Thoracic aorta (tissue), 2 donors: ENCODE results near the gene C14orf93. TPM values are rescaled to one million over a fixed set of nuclear protein-coding genes. Genes with fewer than 3 reads are reported as not detected.

Experiments used
- ATAC-seq: fragments of 150-250 bp; one replicate; pipeline ENCODE4 v1.8.0; 2017; ENCODE audit warnings: low read depth; ENCODE audit not compliant: insufficient number of reproducible peaks, low FRiP score
- DNase-seq: peaks from one replicate; pipeline ENCODE4 v3.0.0-alpha.2; 2020; ENCODE audit warnings: low spot score
- H3K27ac ChIP-seq, 2 donors: fragments of 200-600 bp; sonication (generic); 1 replicate in 1 of 2; 2 replicates in 1 of 2; pipeline ENCODE4 v1.5.1; 2016; ENCODE audit warnings: mild to moderate bottlenecking in 2 of 2, moderate library complexity in 2 of 2
- H3K27me3 ChIP-seq: fragments of 200-600 bp; sonication (generic); replicated peaks from 2 replicates; pipeline ENCODE4 v1.6.0; 2016; ENCODE audit warnings: mild to moderate bottlenecking; ENCODE audit not compliant: insufficient read depth
- H3K36me3 ChIP-seq: fragments of 200-600 bp; sonication (generic); one replicate; pipeline ENCODE4 v1.5.1; 2016
- H3K4me1 ChIP-seq, 2 donors: fragments of 200-600 bp; sonication (generic); 1 replicate in 1 of 2; 2 replicates in 1 of 2; pipeline versions ENCODE4 v1.5.1 to v1.6.0; 2016; ENCODE audit warnings: low read depth in 2 of 2, mild to moderate bottlenecking in 1 of 2; ENCODE audit not compliant: control insufficient read depth in 1 of 2
- H3K4me3 ChIP-seq: fragments of 200-600 bp; sonication (generic); 2 replicates; pipeline ENCODE4 v1.5.1; 2016; ENCODE audit warnings: mild to moderate bottlenecking
- H3K9me3 ChIP-seq: fragments of 200-600 bp; sonication (generic); 2 replicates; pipeline ENCODE4 v1.5.1; 2016
- total RNA-seq, 2 donors: library from RNA; depleted of rRNA; stranded (reverse); fragments of >200 nt; gene quantifications; one replicate each; pipeline versions ENCODE4 v1.1.0 to v1.2.3, GENCODE V29; 2016
- TF ChIP-seq, protein P1 (sequence below): fragments of 200-600 bp; sonication (generic); IDR thresholded peaks from one replicate; pipeline ENCODE4 v1.5.1; 2019; ENCODE audit warnings: antibody characterized with exemption

The C14orf93 gene
- total RNA-seq, 2 donors from 2014 or later = 9.3 to 19.7 TPM

DNA sequence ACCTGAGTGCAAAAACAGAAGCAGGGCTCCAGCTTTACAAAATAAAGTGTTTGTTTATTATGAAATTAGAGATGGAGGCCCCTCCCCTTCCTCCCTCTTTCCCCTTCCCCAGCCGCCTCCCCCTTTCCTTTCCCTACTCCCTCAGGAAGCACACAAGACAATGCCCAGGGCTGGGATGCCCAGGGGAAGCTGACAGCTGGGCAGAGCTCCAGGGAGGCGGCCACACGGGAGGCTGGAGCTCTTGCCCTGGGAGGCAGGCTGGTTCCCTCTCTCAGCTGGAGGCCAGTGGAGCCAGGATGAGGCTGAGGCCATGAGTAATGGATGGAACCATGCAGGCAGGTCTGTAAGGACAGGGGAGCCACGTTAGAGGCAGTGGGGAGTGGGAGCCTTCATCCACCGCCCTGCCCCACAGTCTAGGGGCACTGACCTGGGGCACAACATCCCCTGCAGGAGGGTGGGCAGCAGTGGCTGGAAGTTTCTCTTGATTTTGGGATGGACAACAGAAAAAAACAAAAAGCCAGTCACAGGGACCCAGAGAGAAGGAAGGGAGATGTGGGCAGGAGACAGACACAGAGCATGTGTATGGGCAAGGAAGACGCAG, 37.2 kb upstream of the C14orf93 start:
- no peaks in the 10 kb centered on the region for H3K9me3 ChIP-seq
- H3K36me3 ChIP-seq = no peaks in the 10 kb centered on the region
- H3K4me3 ChIP-seq = no peak overlapping the region
- TF ChIP-seq, protein P1, sequence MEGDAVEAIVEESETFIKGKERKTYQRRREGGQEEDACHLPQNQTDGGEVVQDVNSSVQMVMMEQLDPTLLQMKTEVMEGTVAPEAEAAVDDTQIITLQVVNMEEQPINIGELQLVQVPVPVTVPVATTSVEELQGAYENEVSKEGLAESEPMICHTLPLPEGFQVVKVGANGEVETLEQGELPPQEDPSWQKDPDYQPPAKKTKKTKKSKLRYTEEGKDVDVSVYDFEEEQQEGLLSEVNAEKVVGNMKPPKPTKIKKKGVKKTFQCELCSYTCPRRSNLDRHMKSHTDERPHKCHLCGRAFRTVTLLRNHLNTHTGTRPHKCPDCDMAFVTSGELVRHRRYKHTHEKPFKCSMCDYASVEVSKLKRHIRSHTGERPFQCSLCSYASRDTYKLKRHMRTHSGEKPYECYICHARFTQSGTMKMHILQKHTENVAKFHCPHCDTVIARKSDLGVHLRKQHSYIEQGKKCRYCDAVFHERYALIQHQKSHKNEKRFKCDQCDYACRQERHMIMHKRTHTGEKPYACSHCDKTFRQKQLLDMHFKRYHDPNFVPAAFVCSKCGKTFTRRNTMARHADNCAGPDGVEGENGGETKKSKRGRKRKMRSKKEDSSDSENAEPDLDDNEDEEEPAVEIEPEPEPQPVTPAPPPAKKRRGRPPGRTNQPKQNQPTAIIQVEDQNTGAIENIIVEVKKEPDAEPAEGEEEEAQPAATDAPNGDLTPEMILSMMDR = no peak
- H3K4me1 ChIP-seq = no peaks in the 10 kb centered on the region
- H3K27ac ChIP-seq = no peak overlapping the region
- H3K27me3 ChIP-seq = no peaks in the 10 kb centered on the region
- no peak for ATAC-seq
- no peak for DNase-seq

DNA sequence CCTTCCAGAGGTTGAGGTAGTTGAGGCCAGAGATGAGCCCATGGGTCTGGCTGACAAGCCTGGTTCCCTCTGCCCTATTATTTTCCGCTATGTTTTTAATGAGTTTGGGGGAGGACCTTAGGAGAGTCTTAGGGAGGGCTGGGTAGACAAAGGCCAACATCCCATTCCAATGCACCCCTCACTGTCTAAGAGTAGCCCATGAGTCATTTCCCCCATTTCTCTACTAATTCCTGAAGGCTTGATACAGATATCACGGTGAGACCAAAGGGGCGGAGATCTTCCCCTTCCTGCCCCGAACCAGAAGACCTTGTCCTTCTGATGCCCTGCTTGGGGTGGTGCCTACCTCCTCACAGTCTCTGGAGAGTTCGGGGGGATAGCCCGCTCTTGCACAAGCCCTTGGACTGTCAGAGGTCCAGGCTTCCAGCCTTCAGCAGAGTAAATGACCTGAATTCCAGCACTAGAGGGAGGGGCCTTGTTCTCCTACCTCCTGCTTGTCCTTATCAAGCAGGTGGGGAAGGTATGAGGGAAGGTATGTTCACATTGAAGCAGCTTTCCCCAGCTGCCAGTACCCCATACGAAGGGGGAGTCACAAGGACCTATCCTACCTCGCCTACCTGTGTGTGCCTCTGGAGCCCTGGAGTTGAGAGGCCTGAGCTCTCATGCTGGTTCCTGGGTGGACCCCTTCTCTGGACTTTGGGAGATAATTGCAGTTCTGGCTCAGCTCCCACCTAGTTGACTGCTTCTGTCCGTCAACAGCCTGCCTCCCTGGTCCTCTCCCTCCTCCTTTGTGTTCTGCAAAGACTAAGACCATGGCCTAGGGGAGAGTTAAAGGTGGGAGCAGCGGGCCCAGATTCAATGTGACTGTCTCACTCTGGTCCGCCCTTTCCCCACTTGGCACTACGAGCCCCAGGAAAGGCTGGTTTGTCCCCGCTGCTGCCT, 35.7 kb upstream of the C14orf93 start:
- Histone ChIP-seq H3K36me3 (no peaks in the 10 kb centered on the region), H3K4me1 (no peaks in the 10 kb centered on the region), H3K27ac (no peak overlapping the region), H3K27me3 (no peaks in the 10 kb centered on the region), H3K4me3 (no peak overlapping the region), H3K9me3 (no peaks in the 10 kb centered on the region)
- no peak for ATAC-seq
- DNase-seq = no peak
- TF ChIP-seq, protein P1 = no peak

DNA sequence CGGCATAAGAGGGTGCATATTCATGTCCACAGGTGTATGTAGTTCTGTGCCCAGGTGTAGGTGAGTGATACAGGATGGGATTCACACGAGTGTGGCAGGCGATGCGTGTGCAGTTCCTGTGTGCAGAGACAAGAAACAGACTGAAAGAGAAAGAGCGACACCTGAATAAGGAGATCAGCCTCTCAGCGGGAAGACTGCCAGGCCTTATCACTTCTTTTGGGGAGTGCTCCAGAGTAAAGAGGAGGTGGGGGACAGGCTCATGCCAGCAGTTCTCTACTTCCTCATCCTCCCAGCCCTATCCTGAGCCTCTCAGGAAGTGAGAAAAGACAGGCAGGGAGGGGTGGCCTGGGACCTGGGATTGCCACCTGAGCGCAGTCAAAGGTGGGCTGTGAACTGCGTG, 34.9 kb upstream of the C14orf93 start:
- H3K36me3 ChIP-seq = no peaks in the 10 kb centered on the region
- TF ChIP-seq, protein P1 = no peak
- ATAC-seq = no peak
- no peak overlapping the region for H3K4me3 ChIP-seq
- H3K4me1 ChIP-seq = no peaks in the 10 kb centered on the region
- no peaks in the 10 kb centered on the region for H3K9me3 ChIP-seq
- DNase-seq = no peak
- no peak overlapping the region for H3K27ac ChIP-seq
- H3K27me3 ChIP-seq = no peaks in the 10 kb centered on the region

DNA sequence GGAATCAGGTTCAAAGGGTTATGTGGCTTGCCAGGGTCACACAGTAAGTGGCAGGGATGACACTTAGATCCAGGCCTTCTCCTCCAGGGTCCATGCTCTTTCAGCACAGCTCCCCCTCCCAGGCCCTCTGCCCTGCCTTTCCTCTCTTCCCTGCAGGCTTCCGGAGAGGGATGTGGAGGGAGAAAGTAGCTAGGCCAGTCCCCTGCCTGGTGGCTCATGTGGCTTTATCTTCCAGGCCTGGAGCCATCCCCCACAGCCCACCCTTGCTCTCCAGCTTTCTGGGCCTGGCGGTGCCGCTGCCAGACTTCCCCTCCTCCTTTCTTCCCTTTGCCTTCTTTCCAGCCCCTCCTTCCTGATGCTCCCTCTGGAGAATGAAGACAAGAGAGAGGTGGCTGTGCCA, 33.8 kb upstream of the C14orf93 start:
- H3K27me3 ChIP-seq = no peaks in the 10 kb centered on the region
- ATAC-seq = no peak
- TF ChIP-seq, protein P1 = no peak
- H3K27ac ChIP-seq = no peak overlapping the region
- DNase-seq = no peak
- no peaks in the 10 kb centered on the region for H3K36me3 ChIP-seq
- no peaks in the 10 kb centered on the region for H3K4me1 ChIP-seq
- H3K4me3 ChIP-seq = no peak overlapping the region
- H3K9me3 ChIP-seq = no peaks in the 10 kb centered on the region

DNA sequence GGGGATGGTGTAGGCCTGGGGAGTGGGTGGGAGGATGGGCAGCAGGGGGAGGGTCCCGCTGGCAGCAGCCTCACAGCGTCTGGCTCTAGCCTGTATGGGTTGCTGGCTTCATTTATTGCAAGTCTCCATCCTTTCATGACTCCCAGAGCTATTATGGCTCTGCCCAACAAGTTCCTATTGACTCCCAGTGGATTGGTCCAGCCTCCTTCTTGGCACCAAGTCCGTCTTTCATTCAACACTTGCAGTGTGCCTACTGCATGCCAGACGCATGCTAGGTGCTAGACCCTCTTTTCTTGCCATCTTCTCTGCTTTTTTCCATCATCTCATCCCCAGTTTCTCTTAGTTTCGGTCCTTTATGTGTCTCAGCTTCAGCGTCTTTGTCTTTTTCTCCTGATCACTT, 33.2 kb upstream of the C14orf93 start:
- Histone ChIP-seq H3K4me3 (no peak overlapping the region), H3K9me3 (no peaks in the 10 kb centered on the region), H3K27me3 (no peaks in the 10 kb centered on the region), H3K27ac (no peak overlapping the region), H3K4me1 (no peaks in the 10 kb centered on the region), H3K36me3 (no peaks in the 10 kb centered on the region)
- ATAC-seq (no peak), DNase-seq (no peak)
- TF ChIP-seq, protein P1 = no peak
